Vagina (tissue), 2 donors: ENCODE measurements around the gene DIRAS1.

Source experiments
- CTCF ChIP-seq, 3 experiments: fragments of 450-650 bp in 2 of 3; fragments of 200-600 bp in 1 of 3; sonication (generic) in 1 of 3; IDR thresholded peaks; one replicate each; pipeline ENCODE4 v1.5.1; 2017 to 2019; ENCODE audit warnings: antibody characterized with exemption in 3 of 3, mild to moderate bottlenecking in 2 of 3, moderate library complexity in 2 of 3
- POLR2A ChIP-seq, 2 donors: fragments of 450-650 bp; IDR thresholded peaks; one replicate each; pipeline ENCODE4 v1.6.1; 2017; ENCODE audit warnings: antibody characterized with exemption in 2 of 2, mild to moderate bottlenecking in 2 of 2, moderate library complexity in 2 of 2
- POLR2AphosphoS5 ChIP-seq, 2 donors: sonication (generic); formaldehyde crosslinking; IDR thresholded peaks; one replicate each; pipeline ENCODE4 v1.9.0; 2017; ENCODE audit warnings: antibody characterized with exemption in 2 of 2, mild to moderate bottlenecking in 2 of 2, low read depth in 1 of 2; ENCODE audit not compliant: insufficient read depth in 1 of 2

- TF ChIP-seq CTCF (IDR thresholded peaks at IDR 0.05) (no peak), POLR2AphosphoS5 (IDR thresholded peaks at IDR 0.05; ENCODE audit: insufficient read depth in 1 of 2, low read depth in 1 of 2) (no peak), POLR2A (IDR thresholded peaks at IDR 0.05) (no peak)
These were observed 9.8 kb downstream of the DIRAS1 start for GRCh38 chr19:2711172-2711874.
